Right lobe of liver (tissue), 6 donors: ENCODE data around the gene TMEM106C. TPM values are rescaled to one million over a fixed set of nuclear protein-coding genes. Genes with fewer than 3 reads are reported as not detected.

ENCODE experiments used
- ATAC-seq, 4 donors: fragments of 200-7000 bp; cut with Tn5 transposase; one replicate each; pipeline ENCODE4 v1.9.1; 2020; ENCODE audit warnings: mild to moderate bottlenecking in 4 of 4, moderate library complexity in 4 of 4
- DNase-seq, 3 donors: peaks; one replicate each; pipeline ENCODE4 v3.0.0-alpha.2; 2020
- H3K27ac ChIP-seq, 3 donors: fragments of 200-600 bp; one replicate each; pipeline ENCODE4 v1.8.0; 2022
- H3K27me3 ChIP-seq, 2 donors: fragments of 200-600 bp; one replicate each; pipeline ENCODE4 v1.8.0; 2022
- H3K36me3 ChIP-seq, 4 donors: fragments of 200-600 bp; sonication (generic) in 1 of 4; one replicate each; pipeline versions ENCODE4 v1.5.1 to v1.8.0; 2017 to 2022; ENCODE audit warnings: control low read depth in 1 of 4
- H3K4me1 ChIP-seq, 4 donors: fragments of 200-600 bp; sonication (generic) in 1 of 4; one replicate each; pipeline versions ENCODE4 v1.5.1 to v1.8.0; 2017 to 2022; ENCODE audit warnings: control low read depth in 1 of 4
- H3K4me3 ChIP-seq, 3 donors: fragments of 200-600 bp; one replicate each; pipeline ENCODE4 v1.8.0; 2022
- H3K9me3 ChIP-seq, 4 donors: fragments of 200-600 bp; sonication (generic) in 1 of 4; one replicate each; pipeline versions ENCODE4 v1.5.1 to v1.8.0; 2017 to 2022; ENCODE audit warnings: control low read depth in 1 of 4
- CTCF ChIP-seq, 4 donors: fragments of 200-600 bp in 3 of 4; fragments of 450-650 bp in 1 of 4; IDR thresholded peaks; one replicate each; pipeline versions ENCODE4 v1.5.1 to v1.8.0; 2016 to 2022; ENCODE audit warnings: antibody characterized with exemption in 4 of 4, mild to moderate bottlenecking in 2 of 4
- POLR2A ChIP-seq: fragments of 450-650 bp; IDR thresholded peaks from one replicate; pipeline ENCODE4 v1.6.1; 2017; ENCODE audit warnings: antibody characterized with exemption, mild to moderate bottlenecking
- WGBS: methylation state at CpG from one replicate; pipeline ENCODE4 v1.1.6; 2018; ENCODE audit warnings: low coverage, low lambda C conversion rate; ENCODE audit not compliant: insufficient coverage; ENCODE audit errors: missing lambda C conversion rate; 5-methylcytosine and 5-hydroxymethylcytosine counted together
- intact Hi-C, 2 donors: fragments of 100-400 bp; cut with DNase I; formaldehyde crosslinking; loops; one replicate each; pipeline versions ENCODE4 v1.11.2 to v1.14.1; 2022
- total RNA-seq, 6 experiments: library from RNA; depleted of rRNA in 2 of 6; stranded (reverse); fragments of >200 nt in 2 of 6; fragmentation: NEBNext Ultra II Directional in 3 of 6; extraction: Animal tissue kit (Norgen Biotek cat#: 25700) in 3 of 6; gene quantifications; one replicate each; pipeline versions ENCODE4 v1.1.0 to v1.2.4, GENCODE V29; 2016 to 2023
- donor health status: DM: no; HTN: yes; CAD: no.
- donor health status: DM: no; HTN: no; CAD: no.
- donor health status: DM: no; HTN: no; CAD: no.
- donor health status: DM: no; HTN: yes; CAD: no.
- donor health status: DM: no; HTN: yes; CAD: no.

The TMEM106C gene
- total RNA-seq, 6 experiments from 2014 or later: 13.8 to 55.6 (median 34.7) TPM

GRCh38 chr12:48002414-48002730 is 39.0 kb downstream of the TMEM106C start:
- 20% methylated on average over 11 of the region's 13 CpGs for WGBS
- no peak overlapping the region for H3K4me3 ChIP-seq

GRCh38 chr12:48002773-48003218 is 39.4 kb downstream of the TMEM106C start:
- no peak overlapping the region for H3K4me3 ChIP-seq
- ATAC-seq: peak; percentile 65 to 73 (median 70)
- DNase-seq: peak in 2 of 3 donors; percentile 46 to 51
- no peak overlapping the region for H3K27ac ChIP-seq
- TF ChIP-seq POLR2A (no peak), CTCF (IDR thresholded peaks at IDR 0.05) (no peak)
- H3K36me3 ChIP-seq: no peaks in the 10 kb centered on the region
- H3K27me3 ChIP-seq: peaks cover 0 to 43% of the 10 kb centered on the region in 2 donors
- H3K9me3 ChIP-seq: no peaks in the 10 kb centered on the region
- H3K4me1 ChIP-seq: peaks cover 0 to 37% (median 0%) of the 10 kb centered on the region in 4 donors
- 2% methylated on average over 15 of the region's 26 CpGs for WGBS
- intact Hi-C loops: no loop called here

More at GRCh38 chr12:48002414-48002730, 39.0 kb downstream of the TMEM106C start:
- no peak for ATAC-seq
- peaks cover 0 to 40% (median 0%) of the 10 kb centered on the region in 4 donors for H3K4me1 ChIP-seq
- H3K9me3 ChIP-seq: no peaks in the 10 kb centered on the region
- no peak overlapping the region for H3K27ac ChIP-seq
- TF ChIP-seq CTCF (IDR thresholded peaks at IDR 0.05) (no peak), POLR2A (no peak)
- intact Hi-C loops: no loop called here
- DNase-seq: no peak
- H3K36me3 ChIP-seq: no peaks in the 10 kb centered on the region
- H3K27me3 ChIP-seq: peaks cover 0 to 43% of the 10 kb centered on the region in 2 donors

- Histone ChIP-seq H3K36me3 (no peaks in the 10 kb centered on the region), H3K27ac (no peak overlapping the region), H3K27me3 (peaks cover 0 to 43% of the 10 kb centered on the region in 2 donors), H3K4me3 (no peak overlapping the region), H3K9me3 (no peaks in the 10 kb centered on the region), H3K4me1 (peaks cover 0 to 37% (median 0%) of the 10 kb centered on the region in 4 donors)
- WGBS: 5% methylated on average over 28 of the region's 38 CpGs
- no peak for DNase-seq
- intact Hi-C loops: no loop called here
- no peak for ATAC-seq
- TF ChIP-seq CTCF (IDR thresholded peaks at IDR 0.05) (no peak), POLR2A (no peak)
Measured at GRCh38 chr12:48003226-48004052, 40.0 kb downstream of the TMEM106C start.

GRCh38 chr12:48004053-48004941 is 40.9 kb downstream of the TMEM106C start, which contains the start of gene COL2A1:
COL2A1 (minus strand) TSS chr12:48004476; CDS start chr12:48004321, 155 bp downstream.
- H3K27me3 ChIP-seq: peaks cover 0 to 43% of the 10 kb centered on the region in 2 donors
- intact Hi-C loops: no loop called here
- WGBS: 6% methylated on average over 26 of the region's 83 CpGs
- H3K27ac ChIP-seq: no peak within 1 kb of the TSS
- ATAC-seq (peak; percentile 32 to 51 (median 38)), DNase-seq (peak in 1 of 3 donors; percentile 42)
- no peaks in the 10 kb centered on the region for H3K9me3 ChIP-seq
- H3K4me1 ChIP-seq: peaks cover 0 to 37% (median 0%) of the 10 kb centered on the region in 4 donors
- H3K36me3 ChIP-seq: no peaks in the 10 kb centered on the region
- H3K4me3 ChIP-seq: no peak within 1 kb of the TSS
- TF ChIP-seq POLR2A (no peak), CTCF (IDR thresholded peaks at IDR 0.05) (no peak)
